BJ (cell line): Measurements from ENCODE around the gene AVEN. TPM values are rescaled to one million over a fixed set of nuclear protein-coding genes. Genes with fewer than 3 reads are reported as not detected.

ENCODE experiments used
- CTCF ChIA-PET: fragments of 350-600 bp; formaldehyde crosslinking; extraction: SDS; loops from one replicate; lab custom pipeline; 2021; ENCODE audit warnings: antibody characterized with exemption, inconsistent platforms; lab: Yijun Ruan, JAX
- POLR2A ChIA-PET: fragments of 300-600 bp; sonication (Branson Sonifier 250); formaldehyde crosslinking; extraction: SDS; loops from one replicate; lab custom pipeline; 2021; ENCODE audit warnings: antibody characterized with exemption; lab: Charles Lee
- DNase-seq: peaks from one replicate; pipeline ENCODE4 v3.0.0-alpha.2; 2011; ENCODE audit warnings: low read depth
- H3K27me3 ChIP-seq: 2 replicates; pipeline ENCODE4 v1.6.0; 2011; ENCODE audit warnings: low read length; ENCODE audit not compliant: control insufficient read depth, insufficient read depth
- H3K36me3 ChIP-seq: 2 replicates; pipeline ENCODE4 v1.5.1; 2011; ENCODE audit warnings: low read length; ENCODE audit not compliant: control insufficient read depth, insufficient read depth
- H3K4me3 ChIP-seq: 2 replicates; pipeline ENCODE4 v1.5.1; 2011; ENCODE audit warnings: low read depth, mild to moderate bottlenecking, control low read depth, low read length
- polyA plus RNA-seq: library from polyadenylated mRNA; depleted of rRNA; stranded (reverse); fragments of >200 nt; gene quantifications from 2 replicates; pipeline ENCODE4 v1.2.3, GENCODE V29; 2011
- TF ChIP-seq, protein P1 (sequence below): IDR thresholded peaks from 2 replicates; pipeline ENCODE4 v1.5.1; 2011; ENCODE audit warnings: low read depth, mild to moderate bottlenecking, control low read depth, inconsistent platforms, low read length, moderate library complexity; ENCODE audit not compliant: insufficient read depth

AVEN gene
- polyA plus RNA-seq, 1 experiment, result 17.6 TPM

DNA sequence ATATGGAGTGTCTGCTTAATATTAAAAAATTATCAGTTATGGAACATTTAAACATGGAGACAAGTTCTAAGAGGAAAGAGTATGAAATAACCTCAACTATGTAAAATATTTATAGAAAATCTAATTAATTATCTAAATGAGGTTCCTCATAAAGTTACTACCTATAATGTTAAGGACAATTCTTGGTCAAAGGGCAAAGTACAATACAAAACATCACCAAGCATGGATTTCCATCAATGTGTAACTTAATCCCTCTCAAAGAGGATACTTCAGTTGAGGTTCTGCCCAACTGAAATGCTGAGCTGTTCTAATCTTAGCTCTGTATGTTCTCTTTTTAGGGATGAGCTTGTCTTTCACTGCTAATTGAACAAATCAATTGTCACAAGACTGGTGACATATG, 126.7 kb downstream of the AVEN start:
- POLR2A ChIA-PET, result no interaction called here

DNA sequence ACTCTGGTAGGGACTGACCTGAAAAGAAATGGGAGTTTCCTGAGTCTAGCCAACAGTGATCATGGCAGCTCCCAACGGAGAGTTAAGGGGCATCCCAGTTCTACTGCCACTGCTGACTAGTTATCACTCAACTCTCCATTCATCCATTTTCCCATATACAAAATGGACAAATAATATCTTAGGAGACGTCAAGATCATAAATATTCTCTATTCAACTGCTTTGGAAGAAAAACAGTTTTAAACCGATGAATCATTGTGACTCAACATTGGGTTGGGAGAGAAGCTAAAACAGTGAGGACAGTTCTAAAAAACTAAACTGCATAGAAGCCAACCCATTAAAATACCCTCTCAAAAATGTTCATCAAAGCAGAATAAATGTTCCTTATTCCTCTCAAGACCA, 128.3 kb downstream of the AVEN start:
- ChIA-PET POLR2A (no interaction called here), CTCF (interaction anchor here (0.7 kb wide), 1 partner anchor 36 kb away, joined by 4 read pairs; no protein-coding TSS in a partner anchor)
- no peaks in the 10 kb centered on the region for H3K36me3 ChIP-seq
- TF ChIP-seq, protein P1, sequence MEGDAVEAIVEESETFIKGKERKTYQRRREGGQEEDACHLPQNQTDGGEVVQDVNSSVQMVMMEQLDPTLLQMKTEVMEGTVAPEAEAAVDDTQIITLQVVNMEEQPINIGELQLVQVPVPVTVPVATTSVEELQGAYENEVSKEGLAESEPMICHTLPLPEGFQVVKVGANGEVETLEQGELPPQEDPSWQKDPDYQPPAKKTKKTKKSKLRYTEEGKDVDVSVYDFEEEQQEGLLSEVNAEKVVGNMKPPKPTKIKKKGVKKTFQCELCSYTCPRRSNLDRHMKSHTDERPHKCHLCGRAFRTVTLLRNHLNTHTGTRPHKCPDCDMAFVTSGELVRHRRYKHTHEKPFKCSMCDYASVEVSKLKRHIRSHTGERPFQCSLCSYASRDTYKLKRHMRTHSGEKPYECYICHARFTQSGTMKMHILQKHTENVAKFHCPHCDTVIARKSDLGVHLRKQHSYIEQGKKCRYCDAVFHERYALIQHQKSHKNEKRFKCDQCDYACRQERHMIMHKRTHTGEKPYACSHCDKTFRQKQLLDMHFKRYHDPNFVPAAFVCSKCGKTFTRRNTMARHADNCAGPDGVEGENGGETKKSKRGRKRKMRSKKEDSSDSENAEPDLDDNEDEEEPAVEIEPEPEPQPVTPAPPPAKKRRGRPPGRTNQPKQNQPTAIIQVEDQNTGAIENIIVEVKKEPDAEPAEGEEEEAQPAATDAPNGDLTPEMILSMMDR, result no peak
- DNase-seq, result no peak
- H3K4me3 ChIP-seq, result no peak overlapping the region
- H3K27me3 ChIP-seq, result no peaks in the 10 kb centered on the region

More for the DNA sequence above, 126.7 kb downstream of the AVEN start:
- Histone ChIP-seq H3K4me3 (no peak overlapping the region), H3K27me3 (no peaks in the 10 kb centered on the region), H3K36me3 (no peaks in the 10 kb centered on the region)
- CTCF ChIA-PET, result no interaction called here
- no peak for DNase-seq
- TF ChIP-seq, protein P1, result no peak

DNA sequence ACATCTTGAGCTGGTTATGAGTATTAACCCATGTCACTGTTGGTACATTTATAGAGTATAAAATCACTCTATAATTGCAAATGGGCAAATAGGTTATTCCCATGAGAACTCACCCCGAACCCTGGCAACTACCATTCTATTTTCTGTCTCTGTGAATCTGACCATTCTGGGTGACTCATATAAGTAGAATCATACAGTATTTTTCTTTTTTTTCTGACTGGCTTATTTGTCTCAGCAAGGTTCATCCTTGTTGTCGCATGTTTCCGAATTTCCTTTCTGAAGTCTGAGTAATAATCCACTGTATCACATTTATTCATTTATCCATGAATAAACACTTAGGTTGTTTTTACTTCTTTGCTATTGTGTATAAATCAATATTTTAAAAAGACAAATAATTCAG, 130.6 kb downstream of the AVEN start:
- POLR2A ChIA-PET, result no interaction called here
- no peak for DNase-seq
- Histone ChIP-seq H3K27me3 (no peaks in the 10 kb centered on the region), H3K36me3 (no peaks in the 10 kb centered on the region), H3K4me3 (no peak overlapping the region)
- CTCF ChIA-PET, result interaction anchor here (0.7 kb wide), 1 partner anchor 171 kb away, joined by 3 read pairs; no protein-coding TSS in a partner anchor
- TF ChIP-seq, protein P1, result no peak

DNA sequence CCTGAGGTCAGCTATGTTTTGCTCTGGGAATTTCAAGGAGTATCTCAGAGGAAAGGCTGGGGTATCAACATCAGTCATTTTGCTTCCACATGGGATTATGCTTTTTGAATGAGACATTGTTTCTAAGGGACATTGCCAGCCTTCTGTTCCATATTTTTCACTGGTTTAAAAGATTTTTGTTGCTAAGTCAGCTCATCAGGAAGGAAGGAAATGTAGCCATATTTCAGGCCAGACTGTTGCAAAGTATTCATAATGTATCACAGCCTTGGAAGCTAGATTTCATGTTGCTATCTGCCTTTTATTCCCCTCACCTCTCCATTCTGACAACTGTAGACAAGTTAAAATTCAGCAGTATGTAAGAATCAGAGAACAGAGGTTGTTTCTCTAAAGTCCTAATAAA, 131.7 kb downstream of the AVEN start:
- Histone ChIP-seq H3K4me3 (no peak overlapping the region), H3K36me3 (no peaks in the 10 kb centered on the region), H3K27me3 (no peaks in the 10 kb centered on the region)
- DNase-seq, result no peak
- CTCF ChIA-PET, result no interaction called here
- POLR2A ChIA-PET, result no interaction called here
- TF ChIP-seq, protein P1, result no peak

DNA sequence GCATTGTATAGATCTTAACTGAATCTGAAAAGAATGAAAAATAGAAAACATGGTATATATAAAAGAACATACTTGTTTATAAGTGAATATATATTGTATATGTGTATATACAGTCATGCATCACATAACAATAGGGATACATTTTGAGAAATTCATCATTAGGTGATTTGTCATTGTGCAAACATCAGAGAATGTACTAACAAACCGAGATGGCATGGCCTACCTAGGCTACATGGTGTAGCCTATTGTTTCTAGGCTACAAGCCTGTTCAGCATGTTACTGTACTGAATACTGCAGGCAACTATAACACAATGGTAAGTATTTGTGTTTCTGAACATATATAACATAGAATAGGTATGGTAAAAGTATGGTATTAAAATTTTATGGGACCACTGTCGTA, 135.3 kb downstream of the AVEN start:
- ChIA-PET POLR2A (no interaction called here), CTCF (no interaction called here)
- no peak for DNase-seq
- H3K27me3 ChIP-seq, result no peaks in the 10 kb centered on the region
- H3K36me3 ChIP-seq, result no peaks in the 10 kb centered on the region
- TF ChIP-seq, protein P1, result no peak
- H3K4me3 ChIP-seq, result no peak overlapping the region
